ENCODE data around the gene C1orf35. TPM values are rescaled to one million over a fixed set of nuclear protein-coding genes. Genes with fewer than 3 reads are reported as not detected.

Gene C1orf35
- total and polyA plus RNA-seq, 2 of the 8 experiments (the other 6 are each of a cell fraction or from before 2014, with no cell fraction given) = 18.6 to 19.9 TPM

DNA sequence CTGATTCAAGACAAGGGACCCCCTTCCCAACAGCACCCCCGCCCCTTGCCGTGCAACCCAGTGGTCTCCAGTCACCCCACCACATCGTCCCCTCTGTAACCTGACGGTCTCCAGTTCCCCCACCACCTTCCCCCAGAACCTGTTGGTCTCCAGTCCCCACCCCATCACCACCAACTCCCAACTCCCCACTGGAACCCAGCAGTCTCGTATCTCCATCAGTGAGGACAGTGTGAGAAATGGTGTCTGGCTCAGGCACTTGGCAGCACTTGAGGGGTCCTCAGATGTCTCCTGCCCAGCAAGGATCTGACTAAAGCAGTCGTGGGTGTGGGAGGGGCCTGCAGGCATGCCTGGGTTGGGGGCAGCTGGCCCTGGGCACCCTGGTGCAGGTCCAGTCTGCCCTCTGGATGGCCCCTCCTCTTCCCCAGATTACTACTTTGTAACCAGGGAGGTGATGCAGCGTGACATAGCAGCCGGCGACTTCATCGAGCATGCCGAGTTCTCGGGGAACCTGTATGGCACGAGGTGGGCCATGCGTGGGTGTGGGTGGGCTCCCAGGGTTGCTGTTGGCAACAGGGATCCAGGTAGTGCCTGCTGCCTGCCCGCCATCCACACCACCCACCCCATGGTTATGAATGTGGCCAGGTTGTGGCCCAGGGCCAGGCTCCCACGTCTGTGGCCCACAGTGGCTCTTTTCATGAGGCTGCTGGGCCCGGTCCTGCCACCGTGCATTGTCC is 43.5 kb upstream of the C1orf35 start (continued):
- TF ChIP-seq, protein P1, sequence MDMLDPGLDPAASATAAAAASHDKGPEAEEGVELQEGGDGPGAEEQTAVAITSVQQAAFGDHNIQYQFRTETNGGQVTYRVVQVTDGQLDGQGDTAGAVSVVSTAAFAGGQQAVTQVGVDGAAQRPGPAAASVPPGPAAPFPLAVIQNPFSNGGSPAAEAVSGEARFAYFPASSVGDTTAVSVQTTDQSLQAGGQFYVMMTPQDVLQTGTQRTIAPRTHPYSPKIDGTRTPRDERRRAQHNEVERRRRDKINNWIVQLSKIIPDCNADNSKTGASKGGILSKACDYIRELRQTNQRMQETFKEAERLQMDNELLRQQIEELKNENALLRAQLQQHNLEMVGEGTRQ (IDR thresholded peaks at IDR 0.05; ENCODE audit: low read length) = no peak
- TF ChIP-seq TAF7 (optimal IDR thresholded peaks at IDR 0.05; ENCODE audit: borderline replicate concordance, low read depth, low read length) (no peak), POU5F1 (IDR thresholded peaks at IDR 0.05; ENCODE audit: low read depth, low read length) (no peak), TEAD4 (IDR thresholded peaks at IDR 0.05; ENCODE audit: low read depth, low read length) (no peak), EGR1 (IDR thresholded peaks at IDR 0.05; ENCODE audit: borderline replicate concordance, low read depth, low read length) (no peak), CBX5 (IDR thresholded peaks at IDR 0.05; ENCODE audit: low read depth, low read length) (no peak), EP300 (IDR thresholded peaks at IDR 0.05; ENCODE audit: borderline replicate concordance in 1 of 2, low read depth in 2 of 2, low read length in 2 of 2) (no peak), SP4 (IDR thresholded peaks at IDR 0.05; ENCODE audit: low read length) (no peak), RAD21 (IDR thresholded peaks at IDR 0.05 in 1 of 2, conservative IDR thresholded peaks at IDR 0.05 in 1 of 2; ENCODE audit: low read depth in 2 of 2, low read length in 2 of 2) (no peak), KDM4A (IDR thresholded peaks at IDR 0.05; ENCODE audit: low read depth, low read length, severe bottlenecking) (no peak), BACH1 (IDR thresholded peaks at IDR 0.05; ENCODE audit: low read length) (no peak)
